OCI-LY3 (cell line): Measurements from ENCODE around the gene OR5P2.

Experiments used
- EZH2phosphoT487 ChIP-seq: fragments of 200-600 bp; shearing (Covaris generic); IDR thresholded peaks from 2 replicates; pipeline ENCODE4 v1.6.1; 2018; ENCODE audit warnings: antibody characterized with exemption, mixed run types, low read depth
- TF ChIP-seq, protein P1 (sequence below): fragments of 200-600, 300-600 bp; sonication (generic); IDR thresholded peaks from 2 replicates; pipeline ENCODE4 v1.5.1; 2014; ENCODE audit warnings: antibody characterized with exemption, low read length, low read depth

DNA sequence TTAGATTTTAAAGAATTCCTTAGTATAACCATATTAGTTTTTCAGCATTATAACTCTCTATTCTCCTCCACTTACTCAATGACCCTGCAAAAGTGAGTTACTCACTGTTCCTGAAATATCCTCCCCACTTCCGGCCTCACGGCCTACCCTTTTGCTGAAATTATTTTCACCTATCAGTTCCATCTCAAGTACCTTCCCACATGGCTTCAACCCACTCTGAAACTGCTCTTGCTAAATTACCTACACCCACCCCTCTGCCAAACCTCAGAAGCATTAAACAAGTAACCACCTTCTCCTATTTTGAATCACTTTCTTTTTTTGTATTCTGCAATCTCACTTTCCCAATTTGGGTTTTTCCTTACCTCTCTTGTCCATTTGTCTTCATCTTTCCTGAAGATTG is 37.7 kb downstream of the OR5P2 start:
- TF ChIP-seq, protein P1, sequence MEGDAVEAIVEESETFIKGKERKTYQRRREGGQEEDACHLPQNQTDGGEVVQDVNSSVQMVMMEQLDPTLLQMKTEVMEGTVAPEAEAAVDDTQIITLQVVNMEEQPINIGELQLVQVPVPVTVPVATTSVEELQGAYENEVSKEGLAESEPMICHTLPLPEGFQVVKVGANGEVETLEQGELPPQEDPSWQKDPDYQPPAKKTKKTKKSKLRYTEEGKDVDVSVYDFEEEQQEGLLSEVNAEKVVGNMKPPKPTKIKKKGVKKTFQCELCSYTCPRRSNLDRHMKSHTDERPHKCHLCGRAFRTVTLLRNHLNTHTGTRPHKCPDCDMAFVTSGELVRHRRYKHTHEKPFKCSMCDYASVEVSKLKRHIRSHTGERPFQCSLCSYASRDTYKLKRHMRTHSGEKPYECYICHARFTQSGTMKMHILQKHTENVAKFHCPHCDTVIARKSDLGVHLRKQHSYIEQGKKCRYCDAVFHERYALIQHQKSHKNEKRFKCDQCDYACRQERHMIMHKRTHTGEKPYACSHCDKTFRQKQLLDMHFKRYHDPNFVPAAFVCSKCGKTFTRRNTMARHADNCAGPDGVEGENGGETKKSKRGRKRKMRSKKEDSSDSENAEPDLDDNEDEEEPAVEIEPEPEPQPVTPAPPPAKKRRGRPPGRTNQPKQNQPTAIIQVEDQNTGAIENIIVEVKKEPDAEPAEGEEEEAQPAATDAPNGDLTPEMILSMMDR: no peak
- TF ChIP-seq EZH2phosphoT487: no peak
